HEK293T (cell line): ENCODE data around the gene VSTM2L.

Experiments
- CTCF ChIA-PET: fragments of 350-600 bp; formaldehyde crosslinking; extraction: SDS; loops from one replicate; lab custom pipeline; 2021; ENCODE audit warnings: antibody characterized with exemption, inconsistent platforms; lab: Yijun Ruan, JAX
- POLR2A ChIA-PET: fragments of 350-600 bp; formaldehyde crosslinking; extraction: SDS; loops from one replicate; lab custom pipeline; 2020; ENCODE audit warnings: antibody characterized with exemption, inconsistent platforms; lab: Yijun Ruan, JAX
- DNase-seq: peaks from one replicate; pipeline ENCODE4 v3.0.0; 2012; ENCODE audit warnings: mixed read lengths; ENCODE audit errors: extremely low spot score
- ARNT ChIP-seq: fragments of 450-650 bp; IDR thresholded peaks from 2 replicates; pipeline ENCODE4 v1.6.1; 2017; ENCODE audit warnings: mild to moderate bottlenecking
- BHLHE40 ChIP-seq: fragments of 450-650 bp; IDR thresholded peaks from 2 replicates; pipeline ENCODE4 v1.6.1; 2016; ENCODE audit warnings: mild to moderate bottlenecking, moderate library complexity, borderline replicate concordance
- CTBP1 ChIP-seq: fragments of 450-650 bp; IDR thresholded peaks from 2 replicates; pipeline ENCODE4 v1.6.1; 2016; ENCODE audit warnings: borderline replicate concordance
- ELF4 ChIP-seq: fragments of 450-650 bp; IDR thresholded peaks from 2 replicates; pipeline ENCODE4 v1.6.1; 2017; ENCODE audit warnings: antibody characterized with exemption
- FOXA1 ChIP-seq: fragments of 450-650 bp; IDR thresholded peaks from 2 replicates; pipeline ENCODE4 v1.6.1; 2016; ENCODE audit warnings: mild to moderate bottlenecking
- FOXK2 ChIP-seq: fragments of 450-650 bp; IDR thresholded peaks from 2 replicates; pipeline ENCODE4 v1.6.1; 2016; ENCODE audit warnings: mild to moderate bottlenecking
- FOXM1 ChIP-seq: fragments of 450-650 bp; IDR thresholded peaks from 2 replicates; pipeline ENCODE4 v1.6.1; 2017; ENCODE audit warnings: mild to moderate bottlenecking, borderline replicate concordance
- HDGF ChIP-seq: fragments of 450-650 bp; IDR thresholded peaks from 2 replicates; pipeline ENCODE4 v1.6.1; 2017; ENCODE audit warnings: antibody characterized with exemption, borderline replicate concordance
- L3MBTL2 ChIP-seq: fragments of 450-650 bp; conservative IDR thresholded peaks from 2 replicates; pipeline ENCODE4 v1.6.1; 2016; ENCODE audit warnings: mild to moderate bottlenecking
- LEF1 ChIP-seq: fragments of 450-650 bp; IDR thresholded peaks from 2 replicates; pipeline ENCODE4 v1.6.1; 2017; ENCODE audit warnings: mild to moderate bottlenecking, borderline replicate concordance
- NFRKB ChIP-seq: fragments of 450-650 bp; IDR thresholded peaks from 2 replicates; pipeline ENCODE4 v1.6.1; 2016; ENCODE audit warnings: mild to moderate bottlenecking, moderate library complexity
- PKNOX1 ChIP-seq: fragments of 450-650 bp; IDR thresholded peaks from 2 replicates; pipeline ENCODE4 v1.6.1; 2016
- SP1 ChIP-seq: fragments of 450-650 bp; IDR thresholded peaks from 2 replicates; pipeline ENCODE4 v1.6.1; 2017
- SUZ12 ChIP-seq: fragments of 450-650 bp; IDR thresholded peaks from 2 replicates; pipeline ENCODE4 v1.6.1; 2016; ENCODE audit warnings: mild to moderate bottlenecking
- TARDBP ChIP-seq: fragments of 450-650 bp; IDR thresholded peaks from 2 replicates; pipeline ENCODE4 v1.6.1; 2016
- ZNF384 ChIP-seq: fragments of 450-650 bp; IDR thresholded peaks from 2 replicates; pipeline ENCODE4 v1.6.1; 2016

The VSTM2L gene

GRCh38 chr20:37864298-37864697, 38.6 kb upstream of the VSTM2L start:
- POLR2A ChIA-PET: no interaction called here
- CTCF ChIA-PET: no interaction called here
- TF ChIP-seq FOXK2 (no peak), L3MBTL2 (no peak), FOXA1 (no peak), BHLHE40 (no peak)
- no peak for DNase-seq

- no peak for DNase-seq
- ChIA-PET POLR2A (interaction anchor here (0.6 kb wide), 1 partner anchor 107 kb away, joined by 3 read pairs; no protein-coding TSS in a partner anchor), CTCF (no interaction called here)
- TF ChIP-seq FOXK2 (no peak), NFRKB (no peak), ARNT (no peak), ZNF384 (no peak), SP1 (no peak), LEF1 (no peak), SUZ12 (no peak), CTBP1 (no peak), TARDBP (no peak), HDGF (no peak), PKNOX1 (no peak), L3MBTL2 (no peak), FOXA1 (no peak), BHLHE40 (no peak), ELF4 (no peak)
Measured at GRCh38 chr20:37866051-37866450, 36.9 kb upstream of the VSTM2L start.

- no peak for DNase-seq
- ChIA-PET CTCF (no interaction called here), POLR2A (no interaction called here)
- TF ChIP-seq HDGF (no peak), SP1 (no peak), FOXK2 (no peak), ELF4 (no peak), BHLHE40 (no peak)
Measured at GRCh38 chr20:37867289-37868195, 35.4 kb upstream of the VSTM2L start.

GRCh38 chr20:37868851-37869333, 34.0 kb upstream of the VSTM2L start:
- no peak for TF ChIP-seq SP1
- TF ChIP-seq FOXK2: no peak
- no peak for TF ChIP-seq PKNOX1
- no peak for TF ChIP-seq CTBP1
- TF ChIP-seq NFRKB: no peak
- no peak for TF ChIP-seq HDGF
- TF ChIP-seq L3MBTL2: no peak
- POLR2A ChIA-PET: interaction anchor here (0.8 kb wide), 1 partner anchor 11 kb away, joined by 3 read pairs; no protein-coding TSS in a partner anchor
- no peak for DNase-seq
- CTCF ChIA-PET: no interaction called here

GRCh38 chr20:37869334-37869861, 33.5 kb upstream of the VSTM2L start:
- ChIA-PET CTCF (no interaction called here), POLR2A (interaction anchor here (0.8 kb wide), 1 partner anchor 11 kb away, joined by 3 read pairs; no protein-coding TSS in a partner anchor)
- no peak for TF ChIP-seq PKNOX1
- TF ChIP-seq ELF4: no peak
- TF ChIP-seq ARNT: no peak
- TF ChIP-seq NFRKB: no peak
- no peak for TF ChIP-seq LEF1
- TF ChIP-seq L3MBTL2: no peak
- TF ChIP-seq HDGF: no peak
- no peak for DNase-seq

GRCh38 chr20:37870294-37870693, 32.6 kb upstream of the VSTM2L start:
- TF ChIP-seq FOXK2: no peak
- TF ChIP-seq LEF1: no peak
- no peak for TF ChIP-seq PKNOX1
- no peak for TF ChIP-seq FOXM1
- TF ChIP-seq HDGF: no peak
- no peak for TF ChIP-seq TARDBP
- ChIA-PET CTCF (no interaction called here), POLR2A (no interaction called here)
- DNase-seq: no peak
